HFF-Myc (cell line): Measurements from ENCODE around the gene DDR2.
A peak's percentile ranks its signal among the peaks of the same experiment; 100 is the strongest.

Source experiments
- DNase-seq: peaks from one replicate; pipeline ENCODE4 v3.0.0-alpha.2; 2011; ENCODE audit warnings: low read depth; ENCODE audit errors: extremely low read depth
- H3K4me3 ChIP-seq: replicated peaks from 2 replicates; pipeline ENCODE4 v1.5.1; 2011; ENCODE audit warnings: low read depth, mild to moderate bottlenecking, control low read depth, low read length
- TF ChIP-seq, protein P1 (sequence below): IDR thresholded peaks from 2 replicates; pipeline ENCODE4 v1.5.1; 2012; ENCODE audit warnings: mild to moderate bottlenecking, low read depth, low read length, control low read depth; ENCODE audit errors: missing control alignments

DDR2 gene

DNA sequence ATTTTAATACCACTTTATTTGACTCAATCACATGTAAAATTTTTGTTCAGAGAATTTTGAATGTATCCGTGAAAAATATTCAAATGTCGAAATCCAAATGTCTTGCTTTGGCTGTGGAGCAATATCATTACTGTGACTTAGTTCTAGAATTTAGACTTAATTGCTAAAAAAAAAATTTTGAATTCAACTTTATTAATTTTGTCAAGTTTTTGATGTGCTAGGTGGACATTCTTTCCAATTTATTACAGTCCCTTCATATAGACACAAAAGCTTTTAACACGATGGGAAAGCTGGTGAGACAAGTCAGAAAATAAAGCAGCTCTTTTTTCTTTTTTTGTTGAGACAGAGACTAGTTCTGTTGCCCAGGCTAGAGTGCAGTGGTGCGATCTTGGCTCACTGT, 62.6 kb downstream of the DDR2 start:
- DNase-seq, result no peak
- H3K4me3 ChIP-seq, result no peak overlapping the region
- TF ChIP-seq, protein P1, sequence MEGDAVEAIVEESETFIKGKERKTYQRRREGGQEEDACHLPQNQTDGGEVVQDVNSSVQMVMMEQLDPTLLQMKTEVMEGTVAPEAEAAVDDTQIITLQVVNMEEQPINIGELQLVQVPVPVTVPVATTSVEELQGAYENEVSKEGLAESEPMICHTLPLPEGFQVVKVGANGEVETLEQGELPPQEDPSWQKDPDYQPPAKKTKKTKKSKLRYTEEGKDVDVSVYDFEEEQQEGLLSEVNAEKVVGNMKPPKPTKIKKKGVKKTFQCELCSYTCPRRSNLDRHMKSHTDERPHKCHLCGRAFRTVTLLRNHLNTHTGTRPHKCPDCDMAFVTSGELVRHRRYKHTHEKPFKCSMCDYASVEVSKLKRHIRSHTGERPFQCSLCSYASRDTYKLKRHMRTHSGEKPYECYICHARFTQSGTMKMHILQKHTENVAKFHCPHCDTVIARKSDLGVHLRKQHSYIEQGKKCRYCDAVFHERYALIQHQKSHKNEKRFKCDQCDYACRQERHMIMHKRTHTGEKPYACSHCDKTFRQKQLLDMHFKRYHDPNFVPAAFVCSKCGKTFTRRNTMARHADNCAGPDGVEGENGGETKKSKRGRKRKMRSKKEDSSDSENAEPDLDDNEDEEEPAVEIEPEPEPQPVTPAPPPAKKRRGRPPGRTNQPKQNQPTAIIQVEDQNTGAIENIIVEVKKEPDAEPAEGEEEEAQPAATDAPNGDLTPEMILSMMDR, result no peak

DNA sequence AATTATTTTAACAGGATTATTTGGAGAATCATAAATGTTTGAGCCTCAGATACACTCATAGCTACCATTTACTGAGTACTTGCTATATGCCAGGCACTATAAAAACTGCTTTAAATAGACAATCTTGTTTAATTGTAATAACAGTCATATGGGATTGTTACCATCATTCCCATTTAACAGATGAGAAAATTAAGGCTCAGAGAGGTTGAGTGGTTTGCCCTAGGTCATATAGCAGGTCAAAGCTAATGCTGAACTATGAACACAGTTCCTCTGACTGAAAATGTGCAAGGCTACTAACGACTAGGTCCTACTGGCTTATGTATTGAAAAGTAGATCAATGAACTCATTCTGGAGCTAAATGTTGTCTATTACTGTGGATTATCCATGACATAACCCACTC, 63.4 kb downstream of the DDR2 start:
- TF ChIP-seq, protein P1, result no peak
- no peak for DNase-seq
- H3K4me3 ChIP-seq, result no peak overlapping the region

DNA sequence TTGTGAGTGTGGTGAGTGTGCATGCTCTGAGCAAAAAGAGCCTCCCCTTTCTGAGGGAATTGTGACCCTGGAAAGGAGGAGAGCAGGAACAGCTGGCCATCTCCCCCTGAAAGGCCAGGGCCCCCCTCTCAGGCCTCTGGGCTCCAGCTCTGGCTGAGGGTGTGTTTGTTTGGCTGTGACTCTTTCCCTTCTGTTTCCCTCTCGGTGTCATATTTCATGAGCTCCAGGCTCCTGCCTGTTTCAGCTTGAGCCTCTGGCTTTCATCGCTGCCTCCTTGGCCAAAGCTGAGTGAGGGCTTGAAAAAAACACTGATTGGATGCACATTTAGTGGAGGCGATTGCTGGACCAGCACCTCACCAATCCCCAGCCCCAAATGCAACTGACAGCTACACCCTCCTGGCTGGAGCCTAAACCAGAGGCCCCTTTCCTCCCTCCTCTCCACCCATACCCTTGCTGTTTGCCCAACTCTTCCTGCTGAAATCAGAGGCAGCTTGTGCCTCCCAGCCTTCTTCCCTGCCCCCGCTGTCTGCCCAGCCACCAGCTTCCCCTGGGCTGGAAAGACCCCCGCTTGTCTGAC, 64.1 kb downstream of the DDR2 start:
- TF ChIP-seq, protein P1, result no peak
- peak; percentile 89 for DNase-seq
- H3K4me3 ChIP-seq, result no peak overlapping the region

DNA sequence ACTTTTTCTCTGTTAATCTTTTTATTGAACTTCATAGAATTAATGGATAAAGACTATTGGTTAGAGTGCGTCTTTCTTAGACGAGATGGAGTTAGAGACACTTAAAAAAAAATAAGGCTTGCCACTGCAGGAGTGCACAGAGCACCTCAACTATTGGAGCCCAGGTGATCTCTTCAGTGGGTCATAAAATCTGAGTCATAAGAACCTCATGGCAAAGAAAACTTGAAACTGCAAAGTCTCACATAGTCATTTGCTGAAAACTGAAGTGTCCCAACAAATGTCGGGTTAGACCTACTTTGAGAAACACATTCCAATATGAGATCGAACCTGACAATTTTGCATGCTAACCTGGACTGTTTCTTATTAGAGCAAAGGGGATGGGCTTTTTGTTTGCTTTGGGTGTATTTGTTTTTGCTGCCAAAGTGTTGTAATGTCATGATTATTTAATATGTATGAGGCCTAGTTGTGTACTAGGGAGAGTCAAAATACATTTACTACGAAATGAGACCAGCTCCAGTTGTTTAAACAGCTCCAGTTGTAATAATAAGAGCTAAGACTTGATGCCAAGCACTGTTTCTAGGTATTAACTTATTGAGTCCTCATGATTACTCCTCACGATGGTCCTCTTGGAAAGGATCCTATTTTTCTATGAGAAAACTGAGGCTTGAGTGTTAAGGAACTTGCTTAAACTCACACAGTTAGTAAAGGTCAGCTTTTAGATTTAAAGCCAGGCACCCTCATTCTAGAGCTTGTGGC, 65.1 kb downstream of the DDR2 start:
- DNase-seq, result no peak
- H3K4me3 ChIP-seq, result no peak overlapping the region
- TF ChIP-seq, protein P1, result no peak

DNA sequence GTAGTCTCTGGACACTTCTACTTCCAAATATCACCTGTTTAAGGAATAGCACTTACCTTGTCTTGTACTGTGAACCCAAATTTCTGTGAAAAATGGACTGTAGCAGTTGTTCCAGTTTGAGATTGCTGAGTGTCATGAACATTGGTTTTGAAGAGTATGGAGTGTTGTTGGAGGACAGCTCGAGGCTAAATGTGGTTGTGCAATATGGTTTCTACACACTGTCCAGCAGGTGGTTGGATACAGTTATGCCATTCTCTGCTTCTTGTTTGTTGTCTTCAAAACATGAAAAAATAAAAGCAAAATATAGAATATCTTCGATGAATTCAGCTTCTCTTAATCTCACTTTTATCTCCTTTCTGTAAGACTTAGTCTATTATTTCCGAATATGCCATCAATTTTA, 67.1 kb downstream of the DDR2 start:
- TF ChIP-seq, protein P1, result no peak

DNA sequence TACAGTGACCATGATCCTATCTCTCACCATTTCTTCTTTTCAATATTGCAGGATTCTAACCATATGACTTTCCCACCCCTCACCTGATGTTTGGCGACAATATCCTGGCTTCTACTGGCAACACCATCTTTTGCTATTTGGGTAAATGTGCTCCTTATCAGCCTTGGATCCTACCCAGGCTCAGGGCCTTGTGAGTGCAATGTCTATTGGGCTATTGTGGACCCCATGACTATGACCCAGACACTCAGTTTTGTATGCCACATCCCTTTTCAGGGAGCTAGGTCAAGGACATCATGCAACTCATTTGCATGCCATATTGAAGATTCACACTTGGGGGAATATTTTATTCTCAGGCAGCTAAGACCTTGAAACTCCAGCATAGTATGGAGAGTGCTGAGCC, 67.9 kb downstream of the DDR2 start:
- DNase-seq, result no peak
- H3K4me3 ChIP-seq, result no peak overlapping the region
- TF ChIP-seq, protein P1, result no peak

More for the DNA sequence above, 67.1 kb downstream of the DDR2 start:
- H3K4me3 ChIP-seq, result no peak overlapping the region
- no peak for DNase-seq

DNA sequence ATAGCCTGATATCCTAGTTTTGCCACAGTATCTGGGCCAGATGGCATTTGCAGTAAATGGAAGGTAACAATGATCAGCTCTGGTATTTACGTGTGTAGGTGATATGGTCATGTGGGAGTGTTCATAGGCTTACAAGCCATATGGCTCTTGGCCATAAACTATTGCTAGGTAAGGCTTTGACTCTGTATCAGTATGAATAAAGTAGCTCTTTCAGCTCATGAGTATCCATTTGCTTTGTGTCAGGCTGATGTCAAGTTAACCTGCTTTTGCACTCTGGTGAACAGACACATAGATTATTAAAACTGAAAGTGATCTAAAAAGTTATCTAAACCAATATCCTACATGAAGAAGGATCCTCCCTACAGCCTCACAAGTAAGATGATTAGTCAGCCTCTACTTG, 69.0 kb downstream of the DDR2 start:
- TF ChIP-seq, protein P1, result no peak
- no peak for DNase-seq
- H3K4me3 ChIP-seq, result no peak overlapping the region
